ENCODE data around the gene CFAP299. TPM values are rescaled to one million over a fixed set of nuclear protein-coding genes. Genes with fewer than 3 reads are reported as not detected.

CFAP299 gene
- total and polyA plus RNA-seq, 4 donors, result 2.8 to 30.2 (median 6.6) TPM

GRCh38 chr4:80811406-80811805, 475.9 kb downstream of the CFAP299 start:
- Histone ChIP-seq H3K4me3 (no peak overlapping the region), H3K36me3 (ENCODE audit: control insufficient read depth in 4 of 4, insufficient read depth in 4 of 4, low read length in 4 of 4) (no peaks in the 10 kb centered on the region), H3K4me1 (ENCODE audit: control insufficient read depth in 5 of 5, insufficient read depth in 5 of 5, low read length in 5 of 5) (peaks cover 0 to 13% (median 0%) of the 10 kb centered on the region in 5 donors), H3K27ac (ENCODE audit: low read depth in 1 of 2, low read length in 1 of 2) (no peak overlapping the region), H3K27me3 (ENCODE audit: control insufficient read depth in 3 of 3, insufficient read depth in 3 of 3, low read length in 2 of 3) (no peaks in the 10 kb centered on the region), H3K9me3 (ENCODE audit: control insufficient read depth in 4 of 4, insufficient read depth in 3 of 4, low read length in 3 of 4) (no peaks in the 10 kb centered on the region), H3K9ac (ENCODE audit: insufficient read depth in 1 of 2, low read length in 2 of 2) (no peak overlapping the region)
- no peak for TF ChIP-seq CTCF (IDR thresholded peaks at IDR 0.05; ENCODE audit: control extremely low read depth, extremely low read depth)
- ATAC-seq (ENCODE audit: insufficient read depth, low FRiP score) (no peak), DNase-seq (no peak)
- 64 to 81% methylated on average over 3 of the region's 3 CpGs for WGBS, 2 donors

GRCh38 chr4:80812145-80812544, 476.6 kb downstream of the CFAP299 start:
- no peak for TF ChIP-seq CTCF (IDR thresholded peaks at IDR 0.05; ENCODE audit: control extremely low read depth, extremely low read depth)
- Histone ChIP-seq H3K9ac (ENCODE audit: insufficient read depth in 1 of 2, low read length in 2 of 2) (no peak overlapping the region), H3K9me3 (ENCODE audit: control insufficient read depth in 4 of 4, insufficient read depth in 3 of 4, low read length in 3 of 4) (no peaks in the 10 kb centered on the region), H3K36me3 (ENCODE audit: control insufficient read depth in 4 of 4, insufficient read depth in 4 of 4, low read length in 4 of 4) (no peaks in the 10 kb centered on the region), H3K27ac (ENCODE audit: low read depth in 1 of 2, low read length in 1 of 2) (no peak overlapping the region), H3K27me3 (ENCODE audit: control insufficient read depth in 3 of 3, insufficient read depth in 3 of 3, low read length in 2 of 3) (no peaks in the 10 kb centered on the region), H3K4me1 (ENCODE audit: control insufficient read depth in 5 of 5, insufficient read depth in 5 of 5, low read length in 5 of 5) (peaks cover 0 to 10% (median 0%) of the 10 kb centered on the region in 5 donors), H3K4me3 (no peak overlapping the region)
- DNase-seq, result peak in 2 of 3 donors; percentile 10 to 42
- ATAC-seq (ENCODE audit: insufficient read depth, low FRiP score), result no peak

GRCh38 chr4:80814266-80814665, 478.7 kb downstream of the CFAP299 start:
- no peak for DNase-seq
- H3K36me3 ChIP-seq (ENCODE audit: control insufficient read depth in 4 of 4, insufficient read depth in 4 of 4, low read length in 4 of 4), result no peaks in the 10 kb centered on the region
- peaks cover 0 to 10% (median 0%) of the 10 kb centered on the region in 5 donors for H3K4me1 ChIP-seq (ENCODE audit: control insufficient read depth in 5 of 5, insufficient read depth in 5 of 5, low read length in 5 of 5)
- H3K9me3 ChIP-seq (ENCODE audit: control insufficient read depth in 4 of 4, insufficient read depth in 3 of 4, low read length in 3 of 4), result no peaks in the 10 kb centered on the region
- H3K27ac ChIP-seq (ENCODE audit: low read depth in 1 of 2, low read length in 1 of 2), result no peak overlapping the region
- no peak for ATAC-seq (ENCODE audit: insufficient read depth, low FRiP score)
- 59 to 74% methylated on average over 5 of the region's 5 CpGs for WGBS, 2 donors
- H3K9ac ChIP-seq (ENCODE audit: insufficient read depth in 1 of 2, low read length in 2 of 2), result no peak overlapping the region
- H3K27me3 ChIP-seq (ENCODE audit: control insufficient read depth in 3 of 3, insufficient read depth in 3 of 3, low read length in 2 of 3), result no peaks in the 10 kb centered on the region
- H3K4me3 ChIP-seq, result no peak overlapping the region
- no peak for TF ChIP-seq CTCF (IDR thresholded peaks at IDR 0.05; ENCODE audit: control extremely low read depth, extremely low read depth)

All from lung (tissue), 12 donors.